Right hindlimb (tissue), 1 donor: ENCODE data around the gene BTBD9.

Source experiments
- DNase-seq: peaks from one replicate; pipeline ENCODE4 v3.0.0-alpha.2; 2018

BTBD9 gene

DNA sequence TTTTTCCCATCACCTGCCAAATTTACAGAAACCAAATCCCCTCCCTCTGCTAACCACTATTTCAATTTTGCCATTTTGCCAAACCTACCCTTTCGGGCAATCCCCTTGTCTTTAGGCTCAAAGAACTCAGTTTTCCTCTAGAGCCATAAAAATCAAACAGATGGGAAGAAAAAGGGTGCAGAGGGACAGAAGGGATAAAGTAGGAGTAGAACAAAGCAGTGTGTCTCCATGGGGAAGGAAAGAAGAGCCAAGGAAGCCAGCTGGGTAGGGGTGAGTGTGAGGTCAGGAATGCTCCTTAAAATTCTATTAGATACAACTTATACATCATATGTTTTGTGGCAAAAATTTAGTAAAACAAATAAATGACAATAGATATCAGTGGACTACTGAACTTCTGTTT, 316.5 kb downstream of the BTBD9 start:
- DNase-seq = peak; percentile 46

DNA sequence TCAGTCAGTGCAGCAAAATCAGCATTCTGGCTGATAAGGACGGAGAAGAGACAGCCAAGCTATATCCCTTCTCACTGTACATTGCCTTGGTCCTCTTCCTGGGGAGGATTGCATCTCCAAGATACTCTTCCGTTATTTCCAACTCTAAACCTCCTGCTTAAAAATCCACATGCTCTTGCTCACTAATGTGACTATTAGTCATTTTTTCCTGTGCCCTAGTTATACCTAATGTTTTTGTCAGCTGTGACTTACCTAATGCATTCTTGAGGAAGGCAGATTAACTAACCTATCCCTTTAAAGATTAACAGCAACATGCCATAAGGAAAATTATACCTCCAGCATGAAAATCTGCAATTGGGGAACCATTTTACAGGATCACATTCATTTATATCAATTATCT, 317.6 kb downstream of the BTBD9 start:
- DNase-seq = no peak

DNA sequence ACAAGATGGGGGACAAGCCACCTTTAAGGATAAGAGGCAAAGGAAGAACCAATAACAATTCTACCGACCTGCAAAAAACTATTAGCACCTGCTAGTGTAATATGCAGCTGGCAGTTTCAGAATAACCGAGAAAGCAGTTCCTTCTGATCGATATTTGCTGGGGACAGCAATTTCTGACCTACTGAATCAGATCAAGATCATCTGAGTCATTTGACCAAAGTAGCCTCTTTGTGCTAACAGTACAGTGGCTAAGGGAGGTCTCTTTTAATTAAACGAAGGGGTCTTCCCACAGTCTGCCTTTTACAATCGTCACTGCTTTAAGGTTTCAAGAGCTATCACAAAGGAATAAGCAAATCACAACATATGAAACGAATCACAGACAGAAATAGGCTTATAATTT, 318.9 kb downstream of the BTBD9 start:
- DNase-seq = no peak

DNA sequence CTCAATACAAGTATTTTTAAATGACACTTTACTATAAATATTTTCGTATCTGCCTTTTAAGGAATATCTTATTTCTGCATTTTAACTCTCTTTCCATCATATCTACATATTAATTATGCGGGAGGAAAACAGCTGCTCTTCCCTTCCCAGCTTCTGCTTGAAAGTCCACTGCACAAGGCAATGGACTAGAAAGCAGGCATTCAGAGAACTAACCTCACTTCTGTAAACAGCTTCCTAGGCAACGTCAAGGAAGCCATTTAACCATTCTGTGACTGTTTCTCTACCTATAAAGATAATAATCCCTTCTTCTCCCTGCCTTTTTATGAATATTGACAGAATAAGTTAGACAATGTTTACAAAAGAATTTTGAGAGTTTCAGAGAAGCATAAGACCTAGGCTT, 319.4 kb downstream of the BTBD9 start:
- no peak for DNase-seq

DNA sequence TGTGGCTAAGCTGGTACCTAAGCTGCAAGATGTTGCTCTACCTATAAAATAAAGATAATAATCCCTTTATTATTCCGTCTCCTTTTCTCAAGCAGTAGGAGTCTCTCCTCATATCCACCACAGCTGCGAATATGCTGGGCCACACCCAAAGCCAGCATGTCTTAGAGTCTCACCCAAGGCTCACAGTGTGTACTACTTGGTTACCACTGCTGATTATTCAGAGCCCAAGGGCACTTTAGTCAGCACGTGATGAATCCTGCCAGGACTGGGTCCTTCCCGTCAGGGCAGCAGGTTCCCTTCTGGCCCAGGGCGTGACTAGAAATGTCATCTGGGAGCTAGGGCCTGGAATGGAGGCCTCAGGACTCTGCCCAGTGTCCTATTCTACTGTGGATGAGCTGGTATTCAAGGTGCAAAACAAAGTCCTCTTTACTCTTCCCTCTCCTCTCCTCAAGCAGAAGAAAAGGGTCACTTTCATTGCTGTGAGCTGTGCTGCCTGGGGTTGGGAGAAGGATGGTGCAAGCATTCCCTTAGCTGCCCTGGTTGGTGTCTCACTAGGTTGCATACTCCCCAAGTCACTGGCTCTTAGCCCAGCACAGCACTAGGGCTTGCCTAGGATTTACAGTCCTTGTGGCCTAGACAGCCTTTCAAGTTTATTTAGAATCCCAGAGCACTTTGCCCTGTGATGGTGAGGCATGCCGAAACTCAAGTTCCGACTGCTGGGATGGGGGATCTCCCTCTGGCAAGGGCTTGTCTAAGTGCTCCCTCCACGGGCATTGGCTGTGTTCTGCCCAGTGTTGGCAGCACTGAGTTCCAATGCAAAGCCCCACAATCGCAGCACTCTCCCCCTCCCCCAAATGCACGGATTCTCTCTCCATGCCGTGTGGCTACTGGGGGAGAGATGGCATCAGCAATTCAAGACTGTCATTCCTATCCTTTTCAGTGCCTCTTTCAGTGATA, 320.2 kb downstream of the BTBD9 start:
- DNase-seq = no peak

DNA sequence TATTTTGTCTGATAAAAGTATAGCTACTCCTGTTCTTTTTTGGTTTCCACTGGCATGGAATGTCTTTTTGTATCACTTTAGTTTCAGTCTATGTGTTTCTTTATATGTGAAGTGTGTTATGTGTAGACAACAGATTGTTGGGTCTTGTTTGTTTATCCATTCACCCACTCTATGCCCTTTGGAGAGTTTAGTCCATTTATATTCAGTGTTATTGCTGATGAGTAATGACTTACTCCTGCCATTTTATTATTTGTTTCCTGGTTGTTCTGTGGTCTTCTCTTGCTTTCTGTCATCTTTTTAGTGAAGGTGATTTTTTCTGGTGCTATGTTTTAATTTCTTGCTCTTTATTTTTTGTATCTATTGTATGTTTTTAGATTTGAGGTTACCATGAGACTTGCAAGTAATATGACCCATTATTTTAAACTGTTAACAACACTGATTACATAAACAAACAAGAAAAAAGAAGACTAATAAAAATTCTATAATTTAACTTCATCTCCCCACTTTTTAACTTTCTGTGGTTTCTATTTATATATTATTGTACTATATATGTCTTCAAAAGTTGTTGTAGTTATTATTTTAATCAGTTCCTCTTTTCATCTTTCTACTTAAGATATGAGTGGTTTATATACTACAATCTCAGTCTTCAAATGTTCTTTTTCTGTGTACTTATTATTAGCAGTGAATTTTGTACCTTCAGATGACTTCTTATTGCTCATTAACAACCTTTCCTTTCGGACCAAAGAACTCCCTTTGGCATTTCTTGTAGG, 323.4 kb downstream of the BTBD9 start:
- no peak for DNase-seq

DNA sequence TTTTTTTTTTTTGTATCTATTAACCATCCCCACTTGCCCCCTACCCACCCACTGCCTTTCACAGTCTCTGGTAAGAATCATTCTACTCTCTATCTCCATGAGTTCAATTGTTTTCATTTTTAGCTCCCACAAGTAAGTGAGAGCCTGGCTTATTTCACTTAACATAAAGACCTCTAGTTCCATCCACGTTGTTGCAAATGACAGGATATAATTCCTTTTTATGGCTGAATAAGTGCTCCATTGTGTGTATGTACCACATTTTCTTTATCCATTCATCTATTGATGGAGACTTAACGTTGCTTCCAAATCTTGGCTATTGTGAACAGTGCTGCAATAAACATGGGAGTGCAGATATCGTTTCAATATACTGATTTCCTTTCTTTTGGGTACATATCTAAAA, 328.5 kb downstream of the BTBD9 start:
- DNase-seq = no peak

GRCh38 chr6:38310061-38310460, 329.7 kb downstream of the BTBD9 start:
- DNase-seq = no peak

GRCh38 chr6:38307740-38308139, 332.0 kb downstream of the BTBD9 start:
- no peak for DNase-seq

- no peak for DNase-seq
Measured at GRCh38 chr6:38306931-38307330, 332.8 kb downstream of the BTBD9 start.

- no peak for DNase-seq
Measured at GRCh38 chr6:38305995-38306681, 333.6 kb downstream of the BTBD9 start.

DNA sequence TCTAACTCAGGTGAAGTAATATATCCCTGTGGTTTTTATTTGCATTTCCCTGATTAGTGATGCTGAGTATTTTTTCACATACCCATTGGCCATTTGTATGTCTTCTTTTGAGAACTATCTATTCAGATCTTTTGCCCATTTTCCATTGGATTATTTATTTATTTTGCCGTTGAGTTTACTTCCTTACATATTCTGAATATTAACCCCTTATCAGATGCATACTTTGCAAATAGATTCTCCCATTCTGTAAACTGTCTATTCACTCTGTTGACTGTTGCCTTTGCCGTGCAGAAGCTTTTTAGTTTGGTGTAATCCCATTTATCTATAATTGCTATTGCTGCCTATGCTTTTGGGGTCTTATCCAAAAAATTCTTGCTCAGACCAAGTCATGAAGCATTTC, 336.9 kb downstream of the BTBD9 start:
- no peak for DNase-seq

GRCh38 chr6:38302081-38302480, 337.6 kb downstream of the BTBD9 start:
- DNase-seq = no peak

- DNase-seq = no peak
Measured at GRCh38 chr6:38290133-38290799, 349.5 kb downstream of the BTBD9 start.

- no peak for DNase-seq
Measured at GRCh38 chr6:38287487-38287886, 352.2 kb downstream of the BTBD9 start.

DNA sequence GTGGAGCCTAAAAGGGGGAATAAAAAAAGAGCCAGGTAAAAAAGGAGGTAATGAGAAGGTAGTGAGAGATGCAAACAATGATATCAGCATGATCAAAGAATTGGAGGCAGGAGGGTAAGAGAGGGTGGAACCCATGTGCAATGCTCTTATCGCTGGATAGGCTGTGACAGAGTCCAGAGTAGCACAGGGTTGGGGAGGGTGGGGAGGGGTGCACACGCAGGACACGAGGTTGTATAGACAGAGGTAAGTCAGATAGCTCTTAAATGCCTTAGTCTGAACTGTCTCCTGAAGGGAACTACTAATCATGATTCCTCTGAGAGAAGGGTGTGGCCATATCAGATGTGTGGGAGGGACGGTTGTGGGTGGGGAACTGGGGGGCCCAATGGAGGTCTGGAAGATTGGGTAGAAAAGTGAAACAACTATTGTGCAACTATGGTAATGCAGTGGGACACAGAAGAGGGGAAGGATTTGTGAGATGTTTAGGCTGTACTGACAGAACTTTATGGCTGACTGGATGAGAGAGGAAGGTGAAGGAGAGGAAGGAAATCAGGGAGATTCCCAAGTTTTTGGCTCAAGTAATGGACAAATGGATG, 354.8 kb downstream of the BTBD9 start:
- DNase-seq = no peak

DNA sequence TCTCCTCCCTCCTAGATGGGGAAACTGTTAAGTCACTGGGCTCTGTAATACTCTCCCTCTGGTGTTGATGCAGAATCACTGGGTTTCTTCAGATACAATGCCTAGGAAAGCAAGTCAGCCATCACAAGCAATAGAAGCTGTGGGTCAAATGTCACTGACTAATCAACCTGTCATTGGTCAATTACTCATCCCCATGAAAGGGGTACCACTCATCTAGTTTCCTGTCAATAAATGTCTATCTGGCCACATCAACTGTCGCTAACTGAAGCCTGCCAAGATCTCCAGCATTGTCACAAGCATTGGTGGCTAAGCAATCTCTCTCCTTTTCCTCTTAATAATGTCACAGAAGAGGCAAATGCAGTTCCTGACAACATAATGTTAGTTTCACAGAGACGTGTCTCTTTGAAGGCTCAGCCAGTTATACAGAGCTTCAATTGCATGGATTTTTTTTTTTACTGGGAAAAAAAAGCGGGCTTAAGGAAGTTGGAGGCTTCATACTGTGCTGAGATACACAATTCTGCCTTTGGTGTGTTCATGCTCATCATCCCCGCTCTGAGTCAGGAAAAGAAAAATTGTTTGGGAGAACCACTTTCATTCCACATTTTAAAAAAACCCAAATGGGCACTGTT, 355.9 kb downstream of the BTBD9 start:
- no peak for DNase-seq

GRCh38 chr6:38282911-38283310, 356.8 kb downstream of the BTBD9 start:
- DNase-seq = no peak

- no peak for DNase-seq
Measured at GRCh38 chr6:38281126-38281525, 358.6 kb downstream of the BTBD9 start.

- DNase-seq = no peak
Measured at GRCh38 chr6:38279963-38280588, 359.7 kb downstream of the BTBD9 start.

- DNase-seq = no peak
Measured at GRCh38 chr6:38279423-38279822, 360.3 kb downstream of the BTBD9 start.
